GM21360 (cell line): ENCODE results near the gene RUNX1.
"Not testable (repeated sequence)": the region's sequence is repeated elsewhere in the genome, so short reads cannot be mapped to it uniquely, and the experiment has no call there.

ENCODE experiments used
- ATAC-seq: cut with Tn5 transposase; IDR thresholded peaks from one replicate; pipeline ENCODE4 v1.9.1; 2021; ENCODE audit warnings: mild to moderate bottlenecking, moderate library complexity; ENCODE audit not compliant: unreplicated experiment

Gene RUNX1

GRCh38 chr21:34813266-34813894, 235.7 kb downstream of the RUNX1 start:
- no peak for ATAC-seq

GRCh38 chr21:34812504-34813265, 236.4 kb downstream of the RUNX1 start:
- ATAC-seq = no peak

- no peak for ATAC-seq
These were observed 237.7 kb downstream of the RUNX1 start for GRCh38 chr21:34811368-34811767.

GRCh38 chr21:34810786-34811185, 238.3 kb downstream of the RUNX1 start:
- ATAC-seq = no peak

GRCh38 chr21:34809822-34810221, 239.3 kb downstream of the RUNX1 start:
- ATAC-seq = no peak

GRCh38 chr21:34808569-34809204, 240.4 kb downstream of the RUNX1 start:
- no peak for ATAC-seq

GRCh38 chr21:34807881-34808568, 241.1 kb downstream of the RUNX1 start:
- ATAC-seq = no peak

GRCh38 chr21:34807146-34807880, 241.8 kb downstream of the RUNX1 start:
- no peak for ATAC-seq

GRCh38 chr21:34806423-34806822, 242.7 kb downstream of the RUNX1 start:
- ATAC-seq = no peak

GRCh38 chr21:34805157-34805556, 243.9 kb downstream of the RUNX1 start:
- no peak for ATAC-seq

- ATAC-seq = not testable (repeated sequence)
These were observed 244.5 kb downstream of the RUNX1 start for GRCh38 chr21:34804584-34804983.

GRCh38 chr21:34803782-34804370, 245.2 kb downstream of the RUNX1 start:
- no peak for ATAC-seq

GRCh38 chr21:34802180-34802899, 246.8 kb downstream of the RUNX1 start:
- no peak for ATAC-seq

GRCh38 chr21:34801519-34802132, 247.5 kb downstream of the RUNX1 start:
- ATAC-seq = no peak

GRCh38 chr21:34800797-34801518, 248.1 kb downstream of the RUNX1 start:
- no peak for ATAC-seq

- no peak for ATAC-seq
These were observed 250.0 kb downstream of the RUNX1 start for GRCh38 chr21:34799092-34799491.

GRCh38 chr21:34797921-34798535, 251.1 kb downstream of the RUNX1 start:
- no peak for ATAC-seq

GRCh38 chr21:34797201-34797525, 251.9 kb downstream of the RUNX1 start:
- ATAC-seq = no peak
